ENCODE data around the gene TSSK2.
"Not testable (repeated sequence)": the region's sequence is repeated elsewhere in the genome, so short reads cannot be mapped to it uniquely, and the experiment has no call there.

Gene TSSK2

DNA sequence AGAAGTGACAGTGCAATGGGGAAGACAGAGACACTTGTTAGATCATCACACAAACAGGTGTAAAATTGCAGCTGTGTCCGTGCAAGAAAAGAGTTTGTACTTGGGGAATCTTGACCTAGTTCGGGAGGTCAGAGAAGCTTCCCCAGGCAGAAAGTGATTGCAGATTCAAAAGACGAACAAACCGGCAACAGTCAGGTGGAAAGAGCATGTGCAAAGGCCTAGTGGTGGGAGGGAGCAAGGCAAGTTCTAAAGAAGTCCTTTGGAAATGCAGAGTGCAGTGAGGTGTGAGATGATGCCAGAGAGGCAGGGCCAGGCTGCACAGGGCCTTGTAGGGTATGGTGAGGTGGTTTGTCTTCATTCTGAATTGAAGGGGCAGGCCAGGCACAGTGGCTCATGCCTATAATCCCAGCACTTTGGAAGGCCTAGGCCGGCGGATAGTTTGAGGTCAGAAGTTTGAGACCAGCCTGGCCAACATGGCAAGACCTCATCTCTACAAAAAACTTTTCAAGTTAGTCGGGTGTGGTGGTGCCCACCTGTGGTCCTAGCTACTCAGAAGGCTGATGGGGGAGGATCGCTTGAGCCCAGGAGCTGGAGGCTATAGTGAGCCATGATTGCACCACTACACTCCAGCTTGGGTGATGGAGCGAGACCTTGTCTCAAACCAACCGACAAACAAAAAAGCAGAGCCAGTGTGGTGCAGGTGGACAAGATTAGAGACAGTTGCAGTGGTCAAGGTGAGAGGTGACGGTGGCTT, 15.3 kb downstream of the TSSK2 start:
- no peak for DNase-seq

DNA sequence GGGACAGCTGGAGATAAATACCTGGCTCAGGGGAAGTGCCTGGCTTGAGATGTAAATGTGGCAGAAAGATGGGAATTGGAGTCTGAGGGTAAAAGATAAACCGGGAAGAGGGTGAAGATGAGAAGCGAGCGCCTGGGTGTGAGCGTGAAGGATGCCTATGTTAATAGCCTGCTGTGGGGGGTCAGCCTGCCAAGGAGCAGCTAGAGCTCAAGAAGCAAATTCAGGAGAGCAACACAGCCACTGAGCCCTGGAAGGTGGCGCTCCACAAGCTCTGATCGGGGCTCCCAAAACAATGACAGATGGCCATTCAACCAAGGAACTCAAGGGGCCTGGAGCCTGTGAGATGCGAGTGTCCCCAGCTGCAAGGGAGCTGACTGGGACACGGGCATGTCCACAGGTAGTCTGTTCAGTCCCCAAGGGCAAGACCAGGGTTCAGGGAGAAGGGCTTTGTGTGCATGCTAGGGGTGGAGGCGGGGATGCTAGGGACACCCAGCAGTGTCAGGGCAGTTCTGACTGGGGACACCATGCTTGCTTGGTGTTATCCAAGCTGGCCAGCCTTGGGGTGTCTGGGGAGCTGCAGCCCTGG, 16.2 kb downstream of the TSSK2 start:
- DNase-seq: no peak

DNA sequence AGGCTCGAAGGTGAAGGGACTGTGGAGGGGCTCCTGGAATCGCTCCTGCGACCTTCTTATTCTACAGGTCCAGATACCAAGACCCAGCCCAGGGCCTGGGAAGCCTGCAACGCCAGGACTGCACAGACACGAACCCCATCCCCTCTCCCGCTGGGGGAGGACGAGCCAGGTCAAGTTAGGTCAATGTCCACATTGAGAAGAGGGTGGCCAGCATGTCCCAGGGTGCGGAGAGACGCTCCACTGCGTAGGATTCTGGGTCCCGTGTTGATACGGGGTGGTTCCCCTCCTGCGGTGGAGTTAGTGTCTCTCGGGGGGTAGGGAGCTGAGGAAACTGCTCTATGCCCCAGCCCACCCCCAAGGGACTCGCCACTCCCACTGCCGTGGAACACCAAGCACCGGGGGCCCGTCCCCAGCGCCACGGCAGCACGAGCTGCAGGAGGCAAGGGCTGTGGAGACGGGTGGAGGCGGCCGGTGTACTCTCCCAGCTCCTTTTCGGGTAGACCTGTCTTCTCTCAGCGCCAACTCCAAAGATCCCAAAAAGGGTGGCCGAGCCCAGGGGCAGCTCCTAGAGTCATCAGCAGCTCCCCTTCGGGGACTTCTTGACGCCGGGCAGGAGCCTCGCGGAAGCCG, 17.4 kb downstream of the TSSK2 start:
- DNase-seq: no peak

DNA sequence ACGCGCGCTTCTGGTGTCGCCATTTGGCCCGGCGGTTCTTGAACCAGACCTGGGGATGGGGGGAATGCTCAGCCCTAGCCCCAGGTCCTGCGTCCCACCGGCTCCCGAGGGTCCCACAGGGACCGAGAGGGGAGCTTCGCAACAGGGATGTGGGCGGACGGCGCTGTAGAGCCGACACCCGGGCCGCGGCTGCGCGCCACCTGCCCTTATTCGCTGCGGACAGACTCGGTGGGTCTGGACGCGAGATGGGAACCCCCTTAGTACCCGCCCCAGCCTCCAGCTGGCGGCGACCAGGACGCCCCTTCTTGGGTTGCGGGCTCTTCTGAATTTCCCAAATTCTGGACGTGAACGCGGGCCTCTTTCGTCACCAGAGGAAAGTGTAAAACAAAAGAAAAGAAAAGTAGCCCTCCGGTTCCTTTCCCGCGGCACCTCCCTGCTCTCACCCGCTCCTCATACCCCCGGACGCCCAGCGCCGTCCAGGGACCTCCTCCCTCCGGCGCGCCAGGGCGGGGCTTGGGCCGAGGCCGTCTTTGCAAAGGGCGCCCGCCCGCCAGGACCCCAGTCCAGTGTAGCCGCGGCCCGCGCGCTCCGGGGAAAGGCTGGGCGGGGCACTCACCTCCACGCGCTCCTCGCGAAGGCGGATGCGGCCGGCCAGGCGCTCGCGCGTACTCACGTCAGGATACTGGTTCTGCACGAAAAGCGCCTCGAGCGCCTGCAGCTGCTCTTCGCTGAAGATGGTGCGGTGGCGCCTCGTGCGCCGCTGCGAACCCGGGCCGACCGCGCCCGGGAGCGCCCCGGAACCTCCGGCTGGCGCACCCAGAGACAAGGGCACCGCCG, 18.2 kb downstream of the TSSK2 start:
- DNase-seq: no peak

DNA sequence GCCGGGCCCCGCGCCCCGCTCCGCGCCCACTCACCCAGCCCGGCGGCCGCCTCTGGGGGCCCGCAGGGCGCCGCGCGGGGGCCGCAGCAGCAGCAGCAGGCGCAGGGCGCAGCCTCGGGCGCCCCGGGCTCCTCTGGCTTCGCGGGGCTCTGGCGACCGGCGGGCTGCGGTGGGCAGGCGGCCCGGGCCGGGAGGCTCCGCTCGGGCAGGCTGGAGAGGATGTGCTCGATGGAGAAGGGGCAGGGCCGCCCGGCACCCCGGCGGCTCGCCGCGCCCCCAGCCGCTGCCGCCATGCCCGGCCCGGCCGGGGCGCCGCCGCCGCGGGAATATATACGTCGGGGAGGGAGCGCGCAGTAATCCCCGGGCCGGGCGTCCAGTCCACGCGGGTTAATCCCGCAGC, 18.9 kb downstream of the TSSK2 start, which contains the start of gene GSC2:
Gene GSC2 (minus strand): TSS at position 302 of the 400 bp plus-strand sequence. CDS start 9 bp downstream, at position 293.
- no peak for DNase-seq

DNA sequence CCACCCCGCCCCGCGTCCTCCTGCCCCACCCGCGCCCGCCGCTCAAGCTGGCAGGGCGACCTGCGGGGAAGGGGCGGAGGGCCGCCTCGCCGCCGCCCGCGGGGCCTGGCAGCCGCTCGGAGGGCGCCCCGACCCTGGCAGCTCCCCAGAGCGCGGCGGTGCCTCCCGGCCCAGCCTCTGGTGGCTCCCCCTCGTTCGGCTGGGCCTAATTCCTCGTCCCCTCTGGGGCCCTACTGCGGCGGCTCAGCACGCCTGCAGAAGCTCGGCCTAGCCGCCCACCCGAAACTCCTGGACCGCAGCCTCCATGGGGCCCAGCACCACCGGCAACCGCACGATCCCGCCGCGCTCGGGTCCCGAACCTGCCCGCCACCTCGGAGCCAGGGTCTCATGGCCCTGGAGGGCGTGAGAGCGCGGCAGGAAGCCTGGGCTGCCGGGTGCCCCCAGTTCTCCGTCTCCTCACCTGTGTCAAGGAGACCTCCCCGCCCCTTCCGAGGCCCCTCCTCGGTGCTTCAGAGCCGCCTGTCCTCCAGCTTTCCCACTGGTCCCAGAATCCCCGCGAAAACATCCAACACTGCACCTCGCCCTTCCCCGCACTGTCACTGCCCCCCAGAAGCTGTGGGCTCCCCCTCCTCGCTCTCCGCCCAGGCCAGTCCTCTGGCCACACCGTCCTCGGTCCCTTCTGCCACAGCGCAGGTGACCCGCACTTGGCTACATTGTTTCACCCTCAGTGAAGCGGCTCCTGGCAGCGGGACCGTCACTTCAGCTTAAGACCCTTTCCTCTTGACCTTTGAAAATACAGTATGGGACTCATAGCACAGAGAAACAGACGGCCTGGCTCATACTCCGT, 19.6 kb downstream of the TSSK2 start:
- DNase-seq: no peak

DNA sequence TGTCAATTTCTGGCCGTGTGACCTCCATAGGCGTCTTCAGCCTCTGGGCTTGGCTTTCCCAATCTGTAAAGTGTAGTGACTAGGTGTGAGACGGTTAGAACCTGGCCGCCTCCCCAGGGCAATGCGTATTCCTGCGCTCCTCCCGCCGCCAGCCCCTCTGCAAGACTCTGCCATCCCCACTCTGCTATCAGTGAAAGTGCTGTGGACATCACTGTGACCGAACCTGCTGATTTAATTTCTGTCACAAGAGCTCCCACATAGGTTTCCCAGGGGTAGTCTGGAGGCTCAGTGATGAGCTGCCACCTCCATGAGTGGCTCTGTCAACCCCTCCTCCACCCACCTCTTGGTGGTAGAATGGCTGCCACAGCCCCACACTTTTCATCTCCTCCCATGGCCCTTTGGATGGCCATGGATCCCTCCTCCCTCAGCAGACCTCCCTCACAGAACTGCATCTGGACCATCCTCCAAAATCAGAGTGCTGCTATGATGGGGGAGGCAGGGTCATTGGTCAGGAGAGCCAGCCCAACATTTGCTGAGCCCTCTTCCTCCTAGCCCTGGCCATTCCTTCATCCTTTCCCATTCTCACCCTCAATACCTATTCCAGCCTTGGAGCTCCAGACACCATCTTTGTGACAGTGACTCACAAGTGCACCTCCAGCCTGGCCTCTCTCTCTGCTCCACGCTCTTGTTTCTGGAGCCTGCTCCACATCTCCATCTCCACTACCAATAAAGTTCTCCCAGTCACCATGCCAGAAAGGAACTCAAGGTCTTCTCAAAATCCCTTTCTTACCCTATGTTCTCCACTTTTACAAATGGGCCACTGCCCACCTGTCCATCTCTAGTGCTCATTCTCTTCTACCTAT, 20.5 kb downstream of the TSSK2 start:
- DNase-seq: no peak

DNA sequence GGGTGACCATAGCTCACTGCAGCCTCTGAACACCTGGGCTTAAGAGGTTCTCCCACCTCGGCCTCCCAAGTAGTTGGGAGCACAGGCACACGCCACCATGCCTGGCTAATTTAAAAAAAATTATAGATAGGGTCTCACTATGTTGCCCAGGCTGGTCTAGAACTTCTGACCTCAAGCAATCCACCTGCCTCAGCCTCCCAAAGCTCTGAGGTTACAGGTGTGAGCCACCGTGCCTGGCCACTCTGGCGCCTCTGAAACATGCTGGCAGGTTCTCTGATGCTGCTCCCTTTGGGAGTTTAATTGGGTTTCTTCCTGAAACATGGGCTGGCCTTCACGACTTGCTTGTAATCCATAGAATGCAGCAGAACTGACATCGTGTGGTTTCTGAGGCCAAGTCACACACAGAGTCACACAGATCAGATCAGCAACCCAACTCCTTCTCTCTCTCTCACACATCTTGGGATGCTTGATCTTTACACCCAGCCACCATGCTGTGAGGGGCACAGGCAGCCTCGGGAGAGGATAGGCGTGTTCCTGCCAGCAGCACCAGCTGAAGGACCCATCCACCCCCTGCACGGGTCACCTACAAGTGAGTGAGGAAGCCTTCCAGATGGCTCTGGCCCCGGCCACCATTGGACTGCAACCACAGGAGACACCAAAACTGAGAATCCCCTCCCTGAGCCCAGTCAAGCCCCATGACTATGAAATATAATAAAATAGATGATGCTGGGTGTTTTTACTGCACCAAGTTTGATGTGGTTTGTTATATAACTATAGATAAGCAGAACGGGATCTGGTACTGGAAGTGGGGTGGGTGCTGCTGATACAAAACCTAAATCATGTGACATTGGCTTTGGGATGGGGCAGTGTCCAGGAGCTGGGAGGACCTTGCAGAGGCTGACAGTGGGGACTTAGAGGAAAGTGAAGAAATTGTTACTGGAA, 22.1 kb downstream of the TSSK2 start:
- no peak for DNase-seq

DNA sequence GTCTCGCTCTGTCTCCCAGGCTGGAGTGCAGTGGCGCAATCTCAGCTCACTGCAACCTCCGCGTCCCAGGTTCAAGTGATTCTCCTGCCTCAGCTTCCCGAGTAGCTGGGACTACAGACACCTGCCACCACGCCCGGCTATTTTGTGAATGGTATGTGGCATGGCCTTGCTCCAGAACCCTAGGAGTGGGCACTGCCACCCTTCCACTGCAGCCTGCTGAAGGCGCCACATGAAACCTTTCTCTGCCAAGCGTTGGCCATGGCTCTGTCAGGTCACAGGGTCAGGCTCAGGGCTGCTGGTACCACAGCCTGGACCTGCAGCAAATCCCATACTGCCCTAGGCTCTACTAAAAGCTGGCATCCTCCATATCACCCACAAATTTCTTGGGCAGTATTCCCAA, 25.0 kb downstream of the TSSK2 start:
- DNase-seq: not testable (repeated sequence)

DNA sequence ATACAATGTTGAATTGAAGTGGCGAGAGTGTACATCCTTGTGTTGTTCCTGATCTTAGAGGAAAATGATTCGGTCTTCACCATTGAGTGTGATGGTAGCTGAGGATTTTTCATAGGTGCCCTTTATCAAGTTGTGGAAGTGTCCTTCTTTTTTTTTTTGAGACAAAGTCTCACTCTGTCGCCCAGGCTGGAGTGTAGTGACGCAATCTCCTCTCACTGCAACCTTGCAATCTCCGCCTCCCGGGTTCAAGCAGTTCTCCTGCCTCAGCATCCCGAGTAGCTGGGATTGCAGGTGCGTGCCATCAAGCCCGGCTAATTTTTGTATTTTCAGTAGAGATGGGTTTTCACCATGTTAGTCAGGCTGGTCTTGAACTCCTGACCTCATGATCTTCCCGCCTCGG, 27.5 kb downstream of the TSSK2 start:
- DNase-seq: not testable (repeated sequence)

DNA sequence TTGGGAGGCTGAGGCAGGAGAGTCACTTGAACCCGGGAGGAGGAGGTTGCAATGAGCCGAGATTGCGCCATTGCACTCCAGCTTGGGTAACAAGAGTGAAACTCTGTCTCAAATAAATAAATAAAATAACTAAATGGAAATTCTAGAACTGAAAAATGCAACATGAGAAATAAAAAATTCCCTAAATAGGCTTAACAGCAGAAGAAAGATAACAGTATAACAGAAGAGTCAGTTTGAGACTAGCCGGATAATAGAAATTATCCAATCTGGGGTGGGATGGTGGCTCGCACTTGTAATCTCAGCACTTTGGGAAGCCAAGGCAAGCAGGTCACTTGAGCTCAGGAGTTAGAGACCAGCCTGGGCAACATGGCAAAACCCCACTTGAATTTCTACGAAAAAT, 33.3 kb downstream of the TSSK2 start:
- DNase-seq: no peak

DNA sequence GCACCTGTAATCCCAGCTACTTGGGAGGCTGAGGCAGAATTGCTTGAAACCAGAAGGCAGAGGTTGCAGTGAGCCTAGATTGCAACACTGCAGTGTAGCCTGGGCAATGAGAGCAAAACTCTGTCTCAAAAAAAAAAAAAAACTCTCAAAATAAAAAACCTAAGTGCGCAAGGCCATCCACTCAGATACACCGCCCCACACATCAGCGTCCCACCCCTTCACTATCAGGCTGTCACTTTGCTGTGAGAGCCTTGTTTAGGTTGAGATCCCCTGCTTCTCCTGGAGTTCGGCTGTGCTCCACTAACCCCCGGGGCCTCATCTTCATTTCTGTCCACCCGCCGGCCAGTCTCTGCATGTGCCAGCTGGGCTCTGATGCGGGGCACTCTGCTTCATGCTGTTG, 35.3 kb downstream of the TSSK2 start:
- no peak for DNase-seq

DNA sequence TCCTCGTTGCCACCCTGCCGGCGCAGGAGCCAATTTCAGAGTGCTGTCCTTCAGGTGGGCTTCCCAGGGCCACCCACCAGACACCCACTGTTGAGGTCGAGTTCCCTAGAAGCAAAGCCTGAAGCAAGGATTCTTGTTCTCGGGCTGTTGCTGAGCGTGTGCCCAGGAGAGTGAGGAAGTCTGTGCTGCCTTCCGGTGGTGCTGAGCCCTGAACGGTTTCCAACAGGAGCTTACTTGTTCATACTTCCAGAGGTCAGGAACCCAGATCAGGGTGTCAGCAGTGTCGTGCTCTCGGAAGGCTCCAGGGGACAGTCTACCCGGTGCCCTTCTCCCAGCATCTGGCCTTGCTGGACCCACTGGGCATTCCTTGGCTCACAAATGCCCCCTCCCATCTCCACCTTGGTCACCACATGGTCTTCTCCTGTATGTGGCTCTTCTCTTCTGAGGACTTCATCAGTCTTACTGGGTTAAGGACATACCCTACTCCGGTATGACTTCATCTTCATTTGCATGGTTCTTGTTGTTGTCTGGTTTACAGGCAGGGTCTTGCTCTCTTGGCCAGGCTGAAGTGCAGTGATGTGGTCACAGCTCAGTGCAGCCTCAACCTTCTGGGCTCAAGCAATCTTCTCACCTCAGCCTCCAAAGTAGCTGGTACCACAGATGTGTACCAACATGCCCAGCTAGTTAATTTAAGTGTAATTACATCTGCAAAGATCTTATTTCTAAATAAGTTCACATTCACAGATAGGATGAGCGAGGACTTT, 36.2 kb downstream of the TSSK2 start:
- DNase-seq: no peak

DNA sequence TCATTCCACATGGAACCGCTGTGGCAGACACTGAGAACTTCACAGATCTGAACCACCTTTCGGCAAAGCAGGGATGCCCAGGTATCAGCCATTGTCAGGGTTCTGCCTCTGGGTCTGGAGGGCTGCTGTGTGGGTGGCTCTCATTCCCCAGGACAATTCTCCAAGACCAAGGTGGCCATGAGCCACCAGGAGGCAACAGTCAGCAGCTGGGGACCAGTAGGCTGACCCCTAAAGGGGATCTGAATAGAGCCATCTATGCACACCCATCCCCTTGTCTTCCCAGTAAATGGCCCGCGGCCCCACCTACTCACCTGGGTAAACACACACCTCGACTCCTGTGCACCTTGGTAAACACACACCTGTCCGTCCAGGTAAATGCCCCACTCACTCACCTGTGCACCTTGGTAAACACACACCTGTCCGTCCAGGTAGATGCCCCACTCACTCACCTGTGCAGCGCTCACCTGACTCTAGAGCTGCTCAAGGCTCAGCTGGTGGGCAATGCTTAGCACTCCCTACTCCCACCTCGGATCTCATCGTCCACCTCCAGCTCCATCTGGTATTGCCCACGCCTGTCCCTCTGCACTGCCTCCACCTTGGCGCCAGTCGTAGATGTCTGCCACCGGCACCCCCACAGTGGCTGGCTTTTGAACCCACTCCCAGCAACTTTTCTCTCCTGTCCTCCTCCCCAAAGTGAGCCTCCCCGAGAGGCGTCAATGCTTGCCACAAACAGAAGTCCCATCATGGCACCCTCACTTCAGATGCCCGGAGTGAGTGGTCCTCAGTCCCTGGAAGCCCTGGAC, 37.2 kb downstream of the TSSK2 start:
- DNase-seq: no peak

DNA sequence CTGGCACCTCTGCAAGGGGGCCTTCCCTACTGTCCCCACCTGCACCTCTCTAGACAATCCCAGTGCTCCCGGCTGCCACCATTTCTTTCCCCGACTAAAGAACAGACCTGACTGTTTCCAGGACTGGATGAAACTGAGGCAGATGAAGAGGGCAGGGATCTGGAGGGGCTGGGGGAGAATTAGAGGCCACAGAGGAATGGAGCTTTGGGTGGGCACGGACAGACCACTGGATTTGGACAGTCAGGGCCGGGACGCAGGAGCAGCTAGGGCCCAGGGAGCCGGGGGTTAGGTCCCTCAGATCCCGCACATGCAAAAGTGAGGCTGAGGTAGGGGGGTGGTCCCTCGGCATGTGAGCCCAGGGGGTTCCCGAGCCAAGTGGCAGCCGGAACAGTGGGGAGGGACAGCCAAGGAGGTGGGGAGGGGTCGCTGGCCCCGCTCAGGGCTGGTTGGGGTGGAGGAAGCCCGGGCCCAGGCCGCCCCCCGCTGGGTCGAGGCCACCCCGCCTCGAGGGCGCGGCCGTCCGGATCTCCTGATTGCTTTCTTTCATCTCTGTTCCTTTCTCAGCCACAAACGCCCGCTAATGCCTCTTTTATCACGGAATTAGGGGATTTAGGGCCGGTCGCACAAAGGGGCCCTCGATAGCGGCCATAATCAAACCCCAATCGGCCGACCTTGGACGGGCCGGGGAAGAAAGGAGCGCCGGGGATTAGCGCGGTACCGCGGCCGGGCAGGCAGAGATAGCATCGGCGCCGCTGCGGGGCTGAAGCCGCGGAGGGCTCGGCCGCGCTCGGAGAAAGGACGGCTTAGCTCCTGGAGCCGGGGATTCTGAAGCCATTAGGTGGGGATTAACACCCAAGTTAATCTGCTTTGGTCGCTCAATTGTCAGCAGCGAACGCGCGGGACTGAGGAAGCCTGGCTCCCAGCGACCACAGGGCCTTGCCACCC, 38.2 kb downstream of the TSSK2 start:
- no peak for DNase-seq

DNA sequence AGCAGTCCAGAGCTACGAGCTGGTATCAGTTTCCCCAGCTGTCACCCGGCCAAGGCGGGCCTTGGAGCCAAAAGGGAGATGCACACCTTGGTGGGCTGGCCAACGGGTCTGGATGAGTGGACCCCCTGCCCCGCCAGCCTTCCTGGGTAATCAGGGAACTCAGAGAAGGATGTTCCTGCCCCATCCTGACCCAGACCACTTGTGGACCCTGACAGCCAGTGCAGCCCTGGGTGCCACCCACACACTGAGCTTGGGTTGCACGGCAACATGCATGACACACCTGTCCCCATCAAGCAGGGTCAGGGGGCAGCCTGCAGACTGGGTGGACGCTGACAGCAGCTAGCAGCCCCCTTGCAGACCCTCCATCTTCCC, 38.8 kb downstream of the TSSK2 start:
- DNase-seq: no peak

All from HCEC 1CT (cell line).